NCI-H187 (cell line): ENCODE measurements around the gene IKZF4.
A peak's percentile ranks its signal among the peaks of the same experiment; 100 is the strongest.

Experiments used
- DNase-seq, 2 experiments: peaks; one replicate each; lab custom pipeline; 2025; lab: John Stamatoyannopoulos, UW

IKZF4 gene

GRCh38 chr12:56082967-56083366, 62.1 kb downstream of the IKZF4 start:
- no peak for DNase-seq

GRCh38 chr12:56084958-56085543, 64.2 kb downstream of the IKZF4 start:
- no peak for DNase-seq

- no peak for DNase-seq
Observed at GRCh38 chr12:56086096-56086495, 65.3 kb downstream of the IKZF4 start.

GRCh38 chr12:56086608-56087007, 65.8 kb downstream of the IKZF4 start:
- DNase-seq: no peak

GRCh38 chr12:56087220-56087619, 66.4 kb downstream of the IKZF4 start:
- peak; percentile 12 to 20 for DNase-seq
